ACC112 (cell line): ENCODE data around the gene ALG1L2.
"Not testable (repeated sequence)": the region's sequence is repeated elsewhere in the genome, so short reads cannot be mapped to it uniquely, and the experiment has no call there.

ENCODE experiments used
- H2AFZ ChIP-seq: fragments of 200-600 bp; sonication (generic); one replicate; pipeline ENCODE4 v1.6.0; 2017; ENCODE audit warnings: antibody characterized with exemption, low read length; ENCODE audit not compliant: unreplicated experiment
- H3K27ac ChIP-seq: fragments of 200-600 bp; sonication (generic); 2 replicates; pipeline ENCODE4 v1.5.1; 2014; ENCODE audit warnings: low read depth, mild to moderate bottlenecking, antibody characterized with exemption, low read length, moderate library complexity
- H3K27me3 ChIP-seq: fragments of 200-600 bp; sonication (generic); 2 replicates; pipeline ENCODE4 v1.6.1; 2014; ENCODE audit warnings: mild to moderate bottlenecking, antibody characterized with exemption, low read length, moderate library complexity, mixed read lengths; ENCODE audit not compliant: insufficient read depth
- H3K36me3 ChIP-seq: fragments of 200-600 bp; sonication (generic); 2 replicates; pipeline ENCODE4 v1.6.1; 2016; ENCODE audit warnings: mild to moderate bottlenecking, antibody characterized with exemption, low read length, moderate library complexity, mixed read lengths; ENCODE audit not compliant: insufficient read depth
- H3K4me1 ChIP-seq: fragments of 200-600 bp; sonication (generic); one replicate; pipeline ENCODE4 v1.6.1; 2016; ENCODE audit warnings: low read length, mixed read lengths; ENCODE audit not compliant: insufficient read depth, unreplicated experiment, control insufficient read depth
- H3K4me3 ChIP-seq: fragments of 200-600 bp; sonication (generic); 2 replicates; pipeline ENCODE4 v1.5.1; 2014; ENCODE audit warnings: mild to moderate bottlenecking, low read depth, low read length
- H3K79me2 ChIP-seq: fragments of 200-600 bp; sonication (generic); one replicate; pipeline ENCODE4 v1.6.0; 2016; ENCODE audit warnings: low read length; ENCODE audit not compliant: control insufficient read depth, unreplicated experiment, insufficient read depth

ALG1L2 gene

GRCh38 chr3:130081351-130081881 is at the start of gene ALG1L2:
Gene ALG1L2, plus strand, starts transcription at chr3:130081831. Its CDS starts 186 bp downstream, at chr3:130082017.
- Histone ChIP-seq H2AFZ (no peak within 1 kb of the TSS), H3K36me3 (no peaks in the 10 kb centered on the region), H3K4me3 (no peak within 1 kb of the TSS)

GRCh38 chr3:130037126-130037815 is 44.4 kb upstream of the ALG1L2 start:
- H3K79me2 ChIP-seq, H2AFZ ChIP-seq, H3K36me3 ChIP-seq, H3K4me1 ChIP-seq, H3K27ac ChIP-seq, H3K4me3 ChIP-seq, H3K27me3 ChIP-seq: not testable (repeated sequence)

More at GRCh38 chr3:130081351-130081881, at the start of gene ALG1L2:
- H3K27ac ChIP-seq = no peak within 1 kb of the TSS
- no peaks in the 10 kb centered on the region for H3K79me2 ChIP-seq
- H3K27me3 ChIP-seq = peaks cover 13% of the 10 kb centered on the region
- H3K4me1 ChIP-seq = no peaks in the 10 kb centered on the region

DNA sequence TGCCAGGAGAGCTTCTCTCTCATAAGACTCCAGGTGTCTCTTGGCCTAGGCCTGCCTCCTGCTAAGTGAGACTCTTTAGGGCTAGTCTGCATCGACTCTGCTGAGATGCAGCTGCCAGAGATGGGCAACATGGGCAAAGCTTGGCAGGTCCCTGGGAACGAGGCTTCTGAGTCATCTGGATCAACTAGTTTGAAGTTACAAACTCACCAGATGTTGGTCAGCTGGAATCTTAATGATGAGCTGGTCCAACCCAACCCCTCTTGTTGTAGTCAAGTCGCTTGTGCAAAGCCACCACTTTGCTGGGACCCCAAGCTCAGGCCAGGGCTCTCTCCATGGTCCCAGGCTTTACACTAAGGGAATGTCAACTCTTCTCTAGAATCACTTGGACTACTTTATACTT is 38.9 kb upstream of the ALG1L2 start:
- H3K27ac ChIP-seq, H3K79me2 ChIP-seq, H3K36me3 ChIP-seq, H2AFZ ChIP-seq, H3K4me1 ChIP-seq, H3K27me3 ChIP-seq, H3K4me3 ChIP-seq: not testable (repeated sequence)

- H2AFZ ChIP-seq, H3K4me3 ChIP-seq, H3K27ac ChIP-seq, H3K79me2 ChIP-seq, H3K27me3 ChIP-seq, H3K36me3 ChIP-seq, H3K4me1 ChIP-seq: not testable (repeated sequence)
Observed at GRCh38 chr3:130043658-130044057, 38.0 kb upstream of the ALG1L2 start.

DNA sequence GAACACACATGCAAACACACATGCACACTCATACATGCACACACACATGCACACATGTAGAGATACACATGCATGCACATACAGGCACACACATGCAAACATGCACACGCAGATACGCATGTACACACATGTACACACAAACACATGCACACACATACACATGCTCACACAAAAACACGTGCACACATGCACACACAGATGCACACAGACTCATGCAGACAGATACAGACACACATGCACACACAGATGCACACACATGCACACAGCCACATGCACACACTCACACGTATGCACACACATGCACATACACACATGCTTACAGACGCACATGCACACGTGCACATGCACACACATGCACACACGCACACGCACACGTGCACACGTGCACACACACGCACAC is 37.3 kb upstream of the ALG1L2 start:
- no peak overlapping the region for H2AFZ ChIP-seq
- no peak overlapping the region for H3K4me3 ChIP-seq
- no peaks in the 10 kb centered on the region for H3K4me1 ChIP-seq
- no peak overlapping the region for H3K27ac ChIP-seq
- no peaks in the 10 kb centered on the region for H3K36me3 ChIP-seq
- no peaks in the 10 kb centered on the region for H3K27me3 ChIP-seq
- H3K79me2 ChIP-seq = no peaks in the 10 kb centered on the region

DNA sequence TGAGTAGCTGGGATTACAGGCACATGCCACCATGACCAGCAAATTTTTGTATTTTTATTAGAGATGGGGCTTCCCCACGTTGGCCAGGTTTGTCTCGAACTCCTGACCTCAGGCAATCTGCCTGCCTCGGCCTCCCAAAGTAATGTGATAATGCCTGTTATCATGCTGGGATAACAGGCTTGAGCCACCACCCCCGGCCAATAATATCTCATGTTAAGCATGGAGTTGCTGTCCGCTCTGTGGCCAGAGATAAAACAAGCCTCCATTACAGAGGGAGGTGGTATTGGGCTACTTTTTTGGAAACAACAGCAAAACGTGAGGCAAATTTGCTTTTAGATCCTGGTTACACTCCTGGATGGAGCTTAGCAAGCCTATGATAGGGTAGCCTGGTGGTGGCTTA is 32.9 kb upstream of the ALG1L2 start:
- Histone ChIP-seq H3K27ac (no peak overlapping the region), H2AFZ (no peak overlapping the region), H3K27me3 (no peaks in the 10 kb centered on the region), H3K4me3 (no peak overlapping the region), H3K79me2 (no peaks in the 10 kb centered on the region), H3K36me3 (no peaks in the 10 kb centered on the region), H3K4me1 (no peaks in the 10 kb centered on the region)

DNA sequence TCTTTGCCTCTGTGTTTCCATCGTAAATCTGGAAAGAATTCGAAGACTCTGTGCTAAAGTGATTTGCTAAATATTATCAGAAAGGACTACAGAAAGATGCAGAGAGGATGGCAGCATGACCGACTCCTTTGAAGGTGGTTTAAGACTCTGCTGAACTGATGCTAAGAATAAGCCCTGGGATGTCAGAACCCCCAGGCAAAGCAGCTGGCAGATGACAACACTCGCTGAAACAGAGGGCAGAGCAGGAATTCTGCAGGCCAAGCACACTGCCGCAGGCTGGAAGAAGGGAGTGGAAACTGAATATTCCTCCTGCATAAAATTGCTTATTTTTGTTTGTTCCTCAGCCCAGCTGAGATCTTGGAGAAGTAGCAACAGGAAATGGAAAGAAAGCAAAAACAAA is 29.3 kb upstream of the ALG1L2 start:
- not testable (repeated sequence) for H3K4me3 ChIP-seq, H2AFZ ChIP-seq, H3K27me3 ChIP-seq, H3K79me2 ChIP-seq, H3K36me3 ChIP-seq, H3K27ac ChIP-seq, H3K4me1 ChIP-seq

DNA sequence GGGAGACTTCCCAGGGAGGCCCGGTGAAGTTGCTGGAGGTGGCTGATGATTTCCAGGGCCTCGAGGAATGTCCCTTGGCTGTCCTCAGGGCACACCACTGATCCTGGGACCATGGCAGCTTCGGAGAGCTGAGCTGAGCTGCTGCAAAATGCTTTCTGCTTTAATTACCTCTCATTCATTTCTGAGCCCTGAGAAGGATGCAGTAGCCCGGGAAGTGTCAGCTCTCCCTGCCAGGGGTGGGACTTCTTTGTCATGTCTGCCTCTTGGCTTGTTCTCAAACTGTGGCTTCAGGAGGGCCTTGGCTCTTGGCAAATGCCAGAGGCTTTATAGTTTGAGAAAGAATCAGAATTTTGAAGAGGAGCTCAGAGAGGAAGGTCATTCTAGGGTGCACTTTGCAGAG is 28.7 kb upstream of the ALG1L2 start:
- not testable (repeated sequence) for H3K4me3 ChIP-seq, H3K79me2 ChIP-seq, H3K27me3 ChIP-seq, H3K36me3 ChIP-seq, H2AFZ ChIP-seq, H3K27ac ChIP-seq, H3K4me1 ChIP-seq

DNA sequence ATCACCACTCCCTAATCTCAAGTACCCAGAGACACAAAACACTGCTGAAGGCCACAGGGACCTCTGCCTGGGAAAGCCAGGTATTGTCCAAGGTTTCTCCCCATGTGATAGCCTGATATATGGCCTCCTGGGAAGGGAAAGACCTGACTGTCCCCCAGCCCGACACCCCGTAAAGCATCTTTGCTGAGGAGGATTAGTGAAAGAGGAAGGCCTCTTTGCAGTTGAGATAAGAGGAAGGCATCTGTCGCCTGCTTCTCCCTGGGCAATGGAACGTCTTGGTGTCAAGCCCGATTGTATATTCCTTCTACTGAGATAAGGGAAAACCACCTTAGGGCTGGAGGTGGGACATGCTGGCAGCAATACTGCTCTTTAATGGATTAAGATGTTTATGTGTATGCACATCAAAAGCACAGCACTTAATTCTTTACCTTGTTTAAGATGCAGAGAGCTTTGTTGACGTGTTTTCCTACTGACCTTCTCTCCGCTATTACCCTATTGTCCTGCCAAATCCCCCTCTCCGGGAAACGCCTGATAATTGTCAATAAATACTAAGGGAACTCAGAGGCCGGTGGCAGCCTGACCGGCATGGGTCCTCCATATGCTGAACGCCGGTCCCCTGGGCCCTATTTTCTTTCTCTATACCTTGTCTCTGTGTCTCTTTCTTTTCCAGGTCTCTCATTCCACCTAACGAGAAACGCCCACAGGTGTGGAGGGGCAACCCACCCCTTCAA is 23.9 kb upstream of the ALG1L2 start:
- H2AFZ ChIP-seq, H3K27ac ChIP-seq, H3K4me1 ChIP-seq, H3K27me3 ChIP-seq, H3K36me3 ChIP-seq, H3K4me3 ChIP-seq, H3K79me2 ChIP-seq: not testable (repeated sequence)

- H3K79me2 ChIP-seq, H3K36me3 ChIP-seq, H3K4me3 ChIP-seq: not testable (repeated sequence)
Observed at GRCh38 chr3:130058267-130058657, 23.4 kb upstream of the ALG1L2 start.

GRCh38 chr3:130058716-130059115 is 22.9 kb upstream of the ALG1L2 start:
- H3K27ac ChIP-seq, H3K27me3 ChIP-seq, H3K36me3 ChIP-seq, H2AFZ ChIP-seq, H3K79me2 ChIP-seq, H3K4me3 ChIP-seq, H3K4me1 ChIP-seq: not testable (repeated sequence)

More at GRCh38 chr3:130058267-130058657, 23.4 kb upstream of the ALG1L2 start:
- H2AFZ ChIP-seq, H3K4me1 ChIP-seq, H3K27me3 ChIP-seq, H3K27ac ChIP-seq: not testable (repeated sequence)
